SKM-1 treated with dmso at 0.1 percent for 144 hours (cell line): ENCODE data around the gene SMIM11.
"Not testable (repeated sequence)": the region's sequence is repeated elsewhere in the genome, so short reads cannot be mapped to it uniquely, and the experiment has no call there.

Experiments used
- DNase-seq: peaks from one replicate; lab custom pipeline; 2025; ENCODE audit not compliant: unreplicated experiment; lab: John Stamatoyannopoulos, UW

Gene SMIM11

DNA sequence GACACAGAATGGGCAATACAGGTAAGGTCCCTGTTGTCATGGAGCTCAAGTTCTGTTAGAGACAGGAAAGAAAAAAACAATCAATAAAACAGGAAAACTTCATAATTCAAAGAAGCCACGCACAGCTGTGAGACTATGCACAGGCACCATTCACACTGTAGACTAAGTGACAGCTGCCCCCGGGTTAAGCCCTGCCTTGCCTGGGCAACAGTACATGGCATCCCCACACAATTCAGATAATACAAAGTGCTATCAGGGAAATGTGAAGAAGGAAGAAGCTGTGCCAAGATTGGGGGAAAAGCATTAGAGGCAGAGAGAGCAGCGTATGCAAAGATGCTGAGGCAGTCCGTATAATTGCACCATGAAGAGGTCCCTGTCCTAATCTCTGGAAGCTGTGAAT, 20.5 kb upstream of the SMIM11 start:
- no peak for DNase-seq

DNA sequence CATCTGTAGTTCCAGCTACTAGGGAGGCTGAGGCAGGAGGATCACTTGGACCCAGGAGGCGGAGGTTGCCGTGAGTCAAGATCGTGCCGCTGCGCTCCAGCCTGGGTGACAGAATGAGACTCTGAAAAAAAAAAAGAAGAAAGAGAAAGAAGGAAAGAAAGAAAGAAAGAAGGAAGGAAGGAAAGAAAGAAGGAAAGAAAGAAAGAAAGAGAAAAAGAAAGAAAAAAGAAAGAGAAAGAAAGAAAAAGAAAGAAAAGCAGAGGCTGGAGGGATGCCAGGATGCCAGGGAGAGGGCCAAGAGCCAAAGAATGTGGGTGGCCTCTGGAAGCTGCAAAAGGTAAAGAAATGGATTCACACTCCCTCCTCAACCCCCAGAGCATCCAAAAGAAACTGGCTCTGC, 19.7 kb upstream of the SMIM11 start:
- DNase-seq: no peak

DNA sequence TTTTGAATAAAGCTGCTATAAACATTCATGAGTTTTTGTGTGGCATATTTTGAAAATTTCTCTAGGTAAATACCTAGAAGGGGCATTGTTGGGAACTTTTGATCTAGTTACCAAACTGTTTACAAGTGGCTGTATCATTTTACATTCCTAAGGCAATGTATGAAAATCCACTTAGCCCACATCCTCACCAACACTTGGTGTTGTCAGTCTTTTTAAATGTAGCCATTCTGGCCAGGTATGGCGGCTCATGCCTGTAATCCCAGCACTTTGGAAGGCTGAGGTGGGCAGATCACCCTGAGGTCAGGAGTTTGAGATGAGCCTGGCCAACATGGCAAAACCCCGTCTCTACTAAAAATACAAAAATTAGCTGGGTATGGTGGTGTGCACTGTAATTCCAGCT, 17.4 kb upstream of the SMIM11 start:
- DNase-seq: no peak

DNA sequence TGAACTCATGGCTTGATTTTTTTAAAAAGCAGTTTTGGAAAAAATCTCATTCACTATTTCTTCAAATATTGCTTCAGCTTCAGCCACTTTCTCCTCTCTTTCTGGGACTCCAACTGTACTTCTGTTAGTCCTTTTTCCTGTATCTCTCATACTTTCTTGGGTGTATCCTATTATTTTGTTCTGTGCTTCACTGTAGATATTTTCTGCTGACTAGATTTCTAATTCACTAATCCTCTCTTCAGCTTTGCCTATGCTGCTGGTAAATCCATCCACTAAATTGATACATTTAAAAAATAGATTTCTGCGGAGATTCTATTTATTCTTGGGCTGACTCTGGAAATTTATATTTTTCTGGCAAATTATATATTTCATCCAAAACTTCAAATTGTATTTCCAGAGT, 16.4 kb upstream of the SMIM11 start:
- DNase-seq: no peak

DNA sequence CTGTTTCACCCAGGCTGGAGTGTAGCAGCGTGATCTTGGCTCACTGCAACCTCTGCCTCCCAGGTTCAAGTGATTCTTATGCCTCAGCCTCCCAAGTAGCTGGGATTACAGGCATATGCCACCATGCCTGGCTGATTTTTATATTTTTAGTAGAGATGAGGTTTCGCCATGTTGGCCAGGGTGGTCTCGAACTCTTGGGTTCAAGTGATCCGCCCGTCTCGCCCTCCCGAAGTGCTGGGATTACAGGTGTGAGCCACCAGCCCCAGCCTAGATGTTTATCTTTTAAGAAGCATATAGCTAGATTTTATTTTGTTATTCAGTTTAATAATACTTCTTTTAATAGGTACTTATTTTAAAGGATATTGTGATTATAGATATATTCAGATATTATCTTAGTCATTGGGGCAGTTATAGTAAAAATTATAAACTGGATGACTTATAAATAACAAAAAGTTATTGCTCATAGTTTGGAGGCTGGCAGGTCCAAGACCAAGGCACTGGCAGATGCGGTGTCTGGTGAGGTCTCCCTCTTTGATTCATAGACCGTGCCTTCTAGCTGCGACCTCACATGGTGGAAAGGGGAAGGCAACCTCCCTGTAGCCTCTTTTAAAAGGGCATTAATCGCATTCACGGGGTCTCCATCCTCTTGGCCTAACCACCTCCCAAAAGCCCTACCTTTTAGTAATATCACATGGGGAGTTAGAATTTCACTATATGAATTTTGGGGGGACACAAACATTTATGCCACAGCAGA, 14.6 kb upstream of the SMIM11 start:
- DNase-seq: no peak

DNA sequence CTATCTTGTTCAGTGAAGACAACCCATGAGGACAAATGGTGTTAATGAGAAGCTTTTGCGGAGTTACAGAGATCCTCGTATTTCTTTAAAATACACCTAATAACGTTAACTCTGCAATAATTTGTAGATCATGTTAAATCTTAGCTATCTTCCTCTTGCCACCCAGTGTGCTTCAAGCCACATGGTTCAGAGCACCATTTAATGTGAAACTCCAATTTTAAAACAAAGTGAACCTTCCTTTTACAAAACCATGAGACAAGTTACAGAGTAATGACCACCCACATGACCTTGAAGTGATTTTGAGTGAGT, 13.2 kb upstream of the SMIM11 start:
- no peak for DNase-seq

DNA sequence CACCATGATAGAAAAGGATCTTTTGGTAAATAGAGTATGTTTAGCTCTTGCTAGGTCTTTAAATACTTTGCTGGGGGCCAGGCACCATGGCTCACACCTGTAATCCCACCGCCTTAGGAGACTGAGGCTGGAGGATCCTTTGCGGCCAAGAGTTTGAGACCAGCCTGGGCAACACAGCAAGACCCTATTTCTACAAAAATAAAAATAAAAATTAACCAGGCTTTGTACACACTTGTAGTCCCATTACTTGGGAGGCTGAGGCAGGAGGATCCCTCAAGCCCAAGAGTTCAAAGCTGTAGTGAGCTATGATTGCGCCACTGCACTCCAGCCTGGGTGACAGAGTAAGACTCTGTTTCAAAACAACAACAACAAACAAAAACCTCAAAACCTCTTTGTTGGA, 12.6 kb upstream of the SMIM11 start:
- DNase-seq: no peak

DNA sequence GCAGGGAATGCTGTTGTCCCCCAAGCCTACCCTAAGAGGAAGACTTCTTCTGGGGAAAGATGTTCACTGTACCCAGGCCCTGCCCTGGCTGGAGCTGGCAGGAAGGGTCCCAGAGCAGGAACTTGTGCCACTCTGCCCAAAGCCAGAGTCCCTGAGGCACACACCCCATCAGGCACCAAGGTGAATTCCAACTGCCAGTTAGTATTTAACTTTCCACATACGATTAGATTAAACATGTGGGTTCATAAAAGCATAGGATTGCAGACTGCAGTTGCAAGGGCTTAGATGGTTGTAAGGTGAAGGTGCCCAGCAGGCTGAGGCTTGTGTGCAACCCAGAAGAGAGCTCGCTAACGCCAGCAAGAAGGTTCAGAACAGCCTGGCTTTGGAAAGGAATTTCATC, 11.6 kb upstream of the SMIM11 start, which contains the start of gene KCNE2:
KCNE2 (plus strand) TSS at position 274 of the 400 bp plus-strand sequence. CDS start 6,473 bp downstream, outside the sequence.
- no peak for DNase-seq

DNA sequence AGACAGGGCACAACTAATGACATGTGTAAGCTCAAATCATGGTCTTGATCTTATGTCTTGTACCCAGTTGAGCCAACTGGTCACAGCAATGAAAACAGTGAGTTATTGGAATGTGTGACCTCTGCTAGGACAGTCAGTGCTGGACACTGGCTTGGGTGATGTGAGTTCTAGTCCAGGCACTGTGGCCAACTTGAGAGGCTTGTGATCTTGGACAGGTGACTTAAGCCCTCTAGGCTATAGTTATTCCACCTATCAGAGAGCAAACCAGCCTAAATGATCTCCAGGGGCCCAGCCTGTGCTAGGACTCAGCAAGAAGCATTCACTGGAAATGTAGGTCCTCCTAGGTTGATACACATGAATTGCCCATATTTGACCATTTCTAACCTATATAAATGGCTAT, 10.4 kb upstream of the SMIM11 start:
- DNase-seq: no peak

DNA sequence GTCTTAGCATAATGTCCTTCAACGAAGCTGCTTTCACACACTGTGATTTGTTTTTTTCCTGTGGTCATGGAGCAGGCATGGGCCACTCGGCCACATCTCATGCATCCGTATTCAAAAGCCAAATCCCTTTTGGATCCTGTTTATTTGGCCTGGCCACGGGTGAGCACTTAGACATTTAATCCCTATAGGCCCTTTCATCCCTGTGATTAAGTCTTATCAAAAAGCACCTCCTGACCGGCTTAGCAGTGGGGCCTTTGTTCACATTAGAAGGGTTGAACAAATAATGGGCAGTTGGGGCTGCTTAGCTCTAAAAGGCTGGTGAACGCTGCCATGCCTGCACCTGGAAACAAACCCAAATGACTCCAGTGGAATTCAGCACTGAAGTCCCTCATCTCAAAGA, 9.5 kb upstream of the SMIM11 start:
- no peak for DNase-seq

DNA sequence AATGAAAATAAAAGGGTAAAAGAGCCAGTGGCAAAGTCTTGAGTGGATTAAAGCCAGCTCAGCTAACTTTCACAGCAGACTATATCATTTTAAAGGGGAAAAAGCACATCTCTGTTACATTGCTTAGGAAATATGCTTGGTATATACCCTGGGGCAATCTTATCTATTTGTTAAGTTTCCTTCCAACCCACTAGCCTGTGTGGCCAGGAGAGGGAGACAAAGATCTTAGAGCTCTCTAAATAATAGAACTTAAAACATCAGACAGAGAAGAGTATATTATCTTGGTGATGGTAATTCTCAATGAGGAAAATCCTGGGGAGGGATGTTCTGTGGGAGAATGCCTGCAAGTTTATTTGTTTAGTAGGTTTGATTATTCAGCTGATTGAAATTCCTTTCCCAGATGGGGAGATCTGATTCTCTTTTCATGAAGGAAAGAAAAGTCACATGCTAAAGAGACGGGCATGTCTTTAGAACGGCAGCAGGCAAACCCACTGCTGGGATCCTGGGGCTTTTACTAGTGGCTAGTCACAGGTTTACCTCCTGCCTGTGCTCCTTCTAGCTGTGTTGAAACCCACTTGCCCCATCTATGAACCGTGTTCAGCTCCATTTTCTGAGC, 7.9 kb upstream of the SMIM11 start:
- peak; percentile 72 for DNase-seq

DNA sequence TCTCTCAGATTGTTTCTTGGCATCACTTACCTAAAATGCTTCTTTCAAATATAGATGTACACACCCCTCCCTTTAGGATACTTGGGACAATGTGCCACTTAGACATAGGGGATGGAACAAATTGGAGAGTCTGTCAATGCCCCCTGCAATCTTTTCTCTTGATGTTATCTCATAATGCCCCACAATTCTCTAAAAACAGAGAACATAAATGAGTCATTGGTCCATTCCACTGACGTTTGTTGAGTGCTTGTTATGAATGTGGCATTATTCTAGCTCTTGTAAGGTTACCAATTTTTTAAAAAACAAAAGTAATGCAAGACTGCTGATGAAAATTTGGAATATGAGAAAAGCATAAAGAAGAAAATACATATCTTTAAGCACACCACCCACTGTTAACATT, 5.6 kb upstream of the SMIM11 start:
- no peak for DNase-seq

DNA sequence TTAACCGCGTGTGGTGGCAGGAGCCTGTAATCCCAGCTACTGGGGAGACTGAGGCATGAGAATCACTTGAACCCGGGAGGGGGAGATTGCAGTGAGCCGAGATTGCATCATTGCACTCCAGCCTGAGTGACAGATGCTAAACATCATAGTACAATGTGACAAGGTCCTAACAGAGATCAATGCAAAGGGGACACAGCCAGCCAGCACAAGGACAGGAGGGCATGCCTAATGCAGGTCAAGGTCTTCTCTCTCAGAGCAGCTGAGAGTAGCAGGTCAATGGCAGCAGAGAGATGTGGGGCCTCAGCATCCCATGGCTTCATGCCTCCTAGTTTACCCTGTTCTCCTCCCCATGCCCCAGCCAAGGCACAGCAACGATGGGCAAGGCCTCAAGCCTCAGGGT, 3.0 kb upstream of the SMIM11 start:
- DNase-seq: no peak

DNA sequence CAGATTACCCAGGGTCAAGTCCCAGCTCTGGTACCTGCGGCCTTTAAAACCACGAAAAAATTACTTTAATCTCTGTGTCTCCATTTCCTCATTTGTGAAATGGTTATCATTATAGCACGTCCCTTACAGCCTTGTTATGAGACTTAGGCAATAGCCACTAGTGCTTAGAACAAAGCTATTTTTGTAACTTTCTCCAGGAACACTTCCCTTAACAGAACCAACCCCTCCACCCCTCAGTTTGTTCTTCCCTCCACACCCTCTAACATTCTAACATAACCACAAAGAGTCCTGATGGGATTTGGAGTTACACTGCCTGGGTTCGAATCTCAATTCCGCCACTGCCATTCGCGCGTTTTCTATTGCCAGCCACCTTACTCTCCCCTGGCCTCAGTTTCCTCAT, 845 bp upstream of the SMIM11 start:
- DNase-seq: not testable (repeated sequence)

DNA sequence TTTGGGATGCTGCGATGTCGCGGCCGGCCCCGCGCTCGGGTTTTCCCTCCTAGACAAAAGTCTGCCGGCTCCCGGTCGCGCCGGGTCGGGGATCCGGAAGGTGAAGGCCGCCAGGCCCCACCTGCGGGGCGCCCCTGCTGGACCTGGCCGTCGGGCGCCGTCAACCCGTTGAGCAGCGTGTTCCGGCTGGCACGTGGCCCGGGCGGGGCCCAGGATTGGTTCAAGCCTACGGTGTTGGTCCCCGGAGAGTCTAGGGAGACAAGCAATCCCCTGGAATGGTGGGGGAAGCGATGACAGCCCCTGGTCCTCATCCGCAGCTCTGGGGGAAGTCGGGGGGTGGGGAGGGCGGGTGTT, 289 bp downstream of the SMIM11 start:
- not testable (repeated sequence) for DNase-seq

DNA sequence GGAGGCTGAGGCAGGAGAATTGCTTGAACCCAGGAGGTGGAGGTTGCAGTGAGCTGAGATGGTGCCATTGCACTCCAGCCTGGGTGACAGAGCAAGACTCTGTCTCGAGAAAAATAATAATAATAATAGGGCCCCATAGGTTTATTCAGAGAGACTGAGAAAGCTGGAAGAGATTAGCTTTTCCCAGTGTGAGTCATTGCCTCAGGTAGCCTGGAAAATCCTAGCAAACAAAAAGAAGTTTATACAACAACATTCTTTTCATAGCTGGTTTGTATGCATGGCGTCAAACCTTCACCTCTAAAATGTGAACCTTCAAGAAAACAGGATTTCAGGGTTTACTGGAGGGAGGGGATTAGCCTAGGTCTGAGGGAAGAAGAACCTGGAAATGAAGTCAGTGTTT, 7.8 kb downstream of the SMIM11 start:
- not testable (repeated sequence) for DNase-seq

DNA sequence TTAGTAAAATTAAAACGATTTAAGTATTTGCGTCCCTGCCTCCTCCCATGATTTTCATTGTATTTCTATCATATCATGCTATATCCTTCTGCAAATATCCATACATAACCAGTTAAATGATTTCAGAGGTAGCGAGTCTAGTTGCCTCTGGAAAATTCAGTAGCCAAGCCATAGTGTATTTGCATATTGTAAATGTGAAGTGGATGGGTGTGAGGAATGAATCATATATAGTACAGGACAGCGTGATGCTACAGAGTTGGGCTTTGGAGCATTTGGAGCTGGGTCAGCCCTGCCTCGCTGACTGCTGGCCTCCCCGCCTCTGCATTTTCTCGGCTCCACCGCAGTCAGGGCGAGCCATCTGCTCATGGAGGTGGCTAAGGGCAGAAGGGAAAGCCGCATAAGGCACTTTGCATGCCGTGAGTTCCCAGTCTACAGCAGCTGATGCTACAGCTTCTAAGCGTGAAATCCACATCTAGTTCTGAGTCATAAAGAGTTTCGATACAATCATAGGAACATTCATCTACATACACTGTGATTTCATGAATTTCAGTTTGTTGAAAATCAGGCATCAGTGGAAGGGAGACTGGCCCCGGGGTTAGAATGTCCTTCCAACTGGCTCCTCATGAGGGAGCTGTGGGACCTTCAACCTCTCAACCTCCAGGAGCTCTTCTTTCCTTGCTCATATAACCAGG, 8.6 kb downstream of the SMIM11 start:
- DNase-seq: not testable (repeated sequence)

DNA sequence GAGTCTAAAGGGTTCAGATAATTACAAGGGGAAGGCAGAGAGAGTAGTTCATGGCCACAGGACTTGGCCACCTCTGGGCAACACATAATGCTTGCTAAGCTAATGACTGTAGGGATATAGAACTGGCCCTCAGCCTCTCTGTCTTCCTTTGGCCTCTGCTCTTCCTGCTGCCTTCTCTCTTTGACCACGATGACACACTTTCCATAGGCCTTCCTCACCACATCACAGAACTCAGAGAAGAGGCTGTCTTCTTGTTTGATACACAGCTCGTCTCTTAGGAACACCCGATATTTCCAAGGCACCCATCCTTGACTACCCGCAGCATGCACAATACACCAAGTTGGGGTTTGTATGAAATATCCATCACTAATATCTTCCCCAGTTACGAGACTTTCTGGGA, 25.2 kb downstream of the SMIM11 start:
- DNase-seq: not testable (repeated sequence)

DNA sequence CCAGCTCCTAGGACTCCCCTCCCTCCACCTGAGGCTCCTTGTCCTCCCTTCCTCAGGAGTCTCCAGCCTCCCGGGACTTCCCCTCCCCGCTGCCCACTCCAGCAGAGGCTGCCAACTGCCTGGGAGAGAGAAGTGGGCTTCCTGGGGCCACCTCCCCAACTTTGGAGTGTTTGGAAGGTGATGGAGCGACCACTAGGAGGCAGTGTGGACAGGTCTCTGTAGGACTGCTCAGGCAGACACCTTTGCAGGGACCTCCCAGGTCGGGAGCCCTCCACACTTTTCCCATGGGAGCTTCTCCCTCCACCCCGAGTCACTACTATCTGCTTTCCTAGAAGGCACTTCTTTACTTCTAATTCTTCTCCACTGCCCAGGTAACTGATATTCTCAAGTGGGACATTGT, 29.4 kb downstream of the SMIM11 start:
- not testable (repeated sequence) for DNase-seq

DNA sequence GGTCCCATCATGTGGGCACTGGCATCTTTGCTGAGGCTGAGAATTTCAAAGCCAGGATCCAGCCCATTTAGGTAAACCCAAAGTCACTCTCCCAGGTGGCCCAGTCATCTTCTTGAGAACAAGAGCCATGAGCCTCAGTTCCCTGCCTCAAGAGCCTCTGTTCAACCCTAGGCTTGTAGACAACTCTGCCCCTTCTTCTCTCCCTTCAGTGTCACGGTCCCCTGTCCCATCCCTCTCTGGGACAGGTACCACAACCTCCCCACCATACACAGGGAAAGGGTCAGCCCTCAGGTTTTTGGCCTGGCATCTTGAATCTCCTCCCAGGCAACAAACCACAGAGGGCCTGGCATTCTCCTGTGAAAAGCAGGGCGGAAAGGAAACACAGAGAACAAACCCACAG, 30.4 kb downstream of the SMIM11 start:
- DNase-seq: not testable (repeated sequence)

DNA sequence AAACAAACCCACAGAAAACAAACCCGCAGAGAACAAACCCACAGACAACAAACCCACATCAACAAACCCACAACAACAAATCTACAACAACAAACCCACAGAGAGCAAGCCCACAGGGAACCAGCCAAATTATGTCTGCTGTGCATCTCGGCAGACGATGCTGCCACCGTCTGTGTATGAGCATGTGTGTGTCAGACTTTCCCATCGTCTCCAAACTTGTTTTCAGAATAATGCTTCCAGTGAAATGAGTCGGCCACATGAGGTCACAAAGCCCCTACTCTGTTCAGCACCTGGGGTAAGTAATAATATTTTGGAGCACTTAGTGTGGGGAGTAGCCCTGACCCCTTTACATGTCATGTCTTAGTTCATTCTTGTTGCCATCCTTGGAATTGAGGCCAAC, 30.8 kb downstream of the SMIM11 start:
- not testable (repeated sequence) for DNase-seq

DNA sequence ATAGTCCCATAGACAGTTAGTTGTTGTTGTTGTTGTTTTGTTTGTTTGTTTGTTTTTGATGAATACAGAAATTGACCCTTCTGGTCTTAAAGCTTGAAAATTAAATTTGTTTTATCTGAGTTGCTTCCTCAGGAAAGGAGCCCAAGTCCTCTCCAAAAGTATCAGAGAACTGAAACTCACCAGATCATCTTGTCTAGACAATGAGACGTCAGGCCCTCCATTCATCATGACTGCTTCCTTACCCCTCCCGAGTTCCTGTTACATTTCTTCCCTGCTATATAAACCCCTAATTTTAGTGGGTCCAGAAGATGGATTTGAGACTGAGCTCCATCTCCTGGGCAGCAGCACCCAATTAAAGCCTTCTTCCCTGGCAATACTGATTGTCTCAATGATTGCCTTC, 31.4 kb downstream of the SMIM11 start:
- DNase-seq: not testable (repeated sequence)
